Effector memory CD8-positive, alpha-beta T cell (primary cell): ENCODE data around the gene RHO.

Experiments
- ATAC-seq: fragments of 150-1000 bp; cut with Tn5 transposase; replicated peaks from 2 replicates; pipeline ENCODE4 v1.10.0; 2021; ENCODE audit warnings: mild to moderate bottlenecking, moderate library complexity
- DNase-seq, 3 experiments: peaks; one replicate each; pipeline ENCODE4 v3.0.0; 2021
- H3K27ac Mint-ChIP-seq, 2 donors: one replicate each; pipeline ENCODE4 v1.8.0; 2022; ENCODE audit warnings: mild to moderate bottlenecking in 2 of 2, mixed read lengths in 2 of 2, moderate library complexity in 2 of 2
- H3K27me3 Mint-ChIP-seq, 2 donors: one replicate each; pipeline ENCODE4 v1.8.0; 2022; ENCODE audit warnings: mixed read lengths in 2 of 2
- H3K36me3 Mint-ChIP-seq: one replicate; pipeline ENCODE4 v1.8.0; 2022; ENCODE audit warnings: mild to moderate bottlenecking, moderate library complexity, mixed read lengths; ENCODE audit not compliant: insufficient read depth
- H3K4me1 Mint-ChIP-seq, 2 donors: one replicate each; pipeline ENCODE4 v1.8.0; 2022; ENCODE audit warnings: low read depth in 2 of 2, mixed read lengths in 2 of 2
- H3K4me3 Mint-ChIP-seq, 2 donors: one replicate each; pipeline ENCODE4 v1.8.0; 2022; ENCODE audit warnings: mild to moderate bottlenecking in 2 of 2, mixed read lengths in 2 of 2, moderate library complexity in 2 of 2
- H3K9me3 Mint-ChIP-seq, 2 donors: one replicate each; pipeline ENCODE4 v1.8.0; 2022; ENCODE audit warnings: mixed read lengths in 2 of 2

RHO gene

DNA sequence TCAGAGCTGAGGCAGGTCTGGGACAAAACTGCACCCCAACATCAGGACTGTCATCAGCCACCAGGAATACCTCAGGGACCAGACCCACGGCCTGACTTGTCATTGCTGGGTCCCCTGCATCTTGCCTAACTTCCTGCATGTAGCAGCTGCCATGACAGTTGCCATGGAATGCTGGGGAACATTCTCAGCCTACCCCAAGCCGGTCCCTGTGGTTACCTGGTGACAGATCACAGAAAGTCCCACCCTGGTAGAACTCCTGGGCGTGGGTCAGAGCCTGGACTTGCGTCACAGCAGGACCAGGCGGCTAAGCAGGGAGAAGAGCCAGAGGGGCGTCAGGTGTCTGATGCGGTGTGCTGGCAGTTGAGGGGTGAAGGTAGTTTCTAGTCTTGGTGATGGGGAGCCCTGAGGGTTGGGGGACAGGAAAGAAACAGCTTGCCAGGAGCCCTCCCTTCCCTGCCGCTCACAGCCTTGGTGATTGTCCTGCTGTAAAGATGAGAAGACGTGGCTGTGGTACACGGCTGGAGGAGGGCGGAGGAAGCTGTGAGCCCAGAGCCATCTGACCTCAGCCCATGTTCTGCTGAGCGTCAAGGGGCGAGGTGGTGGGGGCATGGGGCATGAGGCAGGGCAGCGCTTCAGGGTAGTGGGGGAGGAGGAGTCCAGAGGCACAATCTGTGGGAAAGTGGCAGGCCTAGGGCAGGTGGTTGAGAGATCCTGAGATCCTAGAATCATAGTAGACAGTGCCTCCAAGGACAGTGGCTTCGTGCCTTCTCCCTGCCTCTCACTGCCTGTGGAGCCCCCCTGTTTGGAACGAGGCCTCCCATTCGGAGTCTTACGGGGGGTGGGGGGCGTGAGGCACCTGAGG is 19.9 kb downstream of the RHO start:
- H3K27me3 Mint-ChIP-seq, result peaks cover 0 to 4% of the 10 kb centered on the region in 2 donors
- ATAC-seq (no peak), DNase-seq (no peak)
- no peaks in the 10 kb centered on the region for H3K36me3 Mint-ChIP-seq
- H3K4me3 Mint-ChIP-seq, result no peak overlapping the region
- peak overlapping the region in 1 of 2 donors; percentile 72 for H3K27ac Mint-ChIP-seq
- peaks cover 18 to 29% of the 10 kb centered on the region in 2 donors for H3K4me1 Mint-ChIP-seq
- H3K9me3 Mint-ChIP-seq, result no peaks in the 10 kb centered on the region

DNA sequence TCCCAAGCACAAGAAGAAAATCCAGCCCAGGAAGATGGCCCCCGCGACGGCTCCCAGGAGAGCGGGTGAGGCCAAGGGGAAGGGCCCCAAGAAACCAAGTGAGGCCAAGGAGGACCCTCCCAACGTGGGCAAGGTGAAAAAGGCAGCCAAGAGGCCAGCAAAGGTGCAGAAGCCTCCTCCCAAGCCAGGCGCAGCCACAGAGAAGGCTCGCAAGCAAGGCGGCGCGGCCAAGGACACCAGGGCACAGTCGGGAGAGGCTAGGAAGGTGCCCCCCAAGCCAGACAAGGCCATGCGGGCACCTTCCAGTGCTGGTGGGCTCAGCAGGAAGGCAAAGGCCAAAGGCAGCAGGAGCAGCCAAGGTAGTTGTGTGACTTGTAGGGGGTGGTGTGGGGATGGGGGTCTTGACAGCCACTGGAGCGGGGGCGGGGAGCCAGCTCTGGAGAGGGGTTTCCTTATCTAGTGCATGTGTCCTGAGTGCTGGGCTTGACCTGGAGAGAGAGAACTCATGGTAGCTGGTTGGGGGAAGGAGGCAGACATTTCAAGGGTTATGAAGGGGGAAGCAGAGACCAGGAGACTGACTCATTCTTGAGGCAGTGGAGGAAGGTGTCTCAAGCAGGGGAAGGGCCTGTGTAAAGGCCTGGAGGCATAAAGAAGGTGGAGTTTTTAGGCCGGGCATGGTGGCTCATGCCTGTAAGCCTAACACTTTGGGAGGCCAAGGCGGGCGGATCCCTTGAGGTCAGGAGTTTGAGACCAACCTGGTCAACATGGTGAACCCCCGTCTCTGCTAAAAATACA is 20.8 kb downstream of the RHO start:
- peaks cover 23 to 30% of the 10 kb centered on the region in 2 donors for H3K4me1 Mint-ChIP-seq
- H3K27ac Mint-ChIP-seq, result peak overlapping the region in 1 of 2 donors; percentile 72
- DNase-seq (no peak), ATAC-seq (no peak)
- no peaks in the 10 kb centered on the region for H3K36me3 Mint-ChIP-seq
- no peak overlapping the region for H3K4me3 Mint-ChIP-seq
- no peaks in the 10 kb centered on the region for H3K9me3 Mint-ChIP-seq
- H3K27me3 Mint-ChIP-seq, result peaks cover 0 to 2% of the 10 kb centered on the region in 2 donors

DNA sequence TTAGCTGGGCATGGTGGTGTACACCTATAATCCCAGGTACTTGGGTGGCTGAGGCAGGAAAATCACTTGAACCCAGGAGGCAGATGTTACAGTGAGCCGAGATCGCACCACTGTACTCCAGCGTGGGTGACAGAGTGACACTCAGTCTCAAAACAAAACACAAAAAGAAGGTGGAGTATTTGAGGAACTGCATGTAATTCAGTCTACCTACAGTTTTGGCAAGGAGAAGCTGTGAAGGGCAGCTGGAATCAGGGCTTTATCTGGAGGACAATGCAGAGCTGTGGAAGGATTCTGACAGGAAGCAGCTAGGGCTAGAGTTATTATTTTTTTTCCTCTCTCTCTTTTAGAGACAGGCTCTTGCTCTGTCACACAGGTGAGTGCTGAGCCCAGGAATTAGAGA is 21.4 kb downstream of the RHO start:
- Mint-ChIP-seq H3K36me3 (no peaks in the 10 kb centered on the region), H3K27ac (peak overlapping the region in 1 of 2 donors; percentile 72), H3K9me3 (no peaks in the 10 kb centered on the region), H3K27me3 (no peaks in the 10 kb centered on the region), H3K4me3 (no peak overlapping the region), H3K4me1 (peaks cover 27 to 36% of the 10 kb centered on the region in 2 donors)
- DNase-seq (no peak), ATAC-seq (no peak)

DNA sequence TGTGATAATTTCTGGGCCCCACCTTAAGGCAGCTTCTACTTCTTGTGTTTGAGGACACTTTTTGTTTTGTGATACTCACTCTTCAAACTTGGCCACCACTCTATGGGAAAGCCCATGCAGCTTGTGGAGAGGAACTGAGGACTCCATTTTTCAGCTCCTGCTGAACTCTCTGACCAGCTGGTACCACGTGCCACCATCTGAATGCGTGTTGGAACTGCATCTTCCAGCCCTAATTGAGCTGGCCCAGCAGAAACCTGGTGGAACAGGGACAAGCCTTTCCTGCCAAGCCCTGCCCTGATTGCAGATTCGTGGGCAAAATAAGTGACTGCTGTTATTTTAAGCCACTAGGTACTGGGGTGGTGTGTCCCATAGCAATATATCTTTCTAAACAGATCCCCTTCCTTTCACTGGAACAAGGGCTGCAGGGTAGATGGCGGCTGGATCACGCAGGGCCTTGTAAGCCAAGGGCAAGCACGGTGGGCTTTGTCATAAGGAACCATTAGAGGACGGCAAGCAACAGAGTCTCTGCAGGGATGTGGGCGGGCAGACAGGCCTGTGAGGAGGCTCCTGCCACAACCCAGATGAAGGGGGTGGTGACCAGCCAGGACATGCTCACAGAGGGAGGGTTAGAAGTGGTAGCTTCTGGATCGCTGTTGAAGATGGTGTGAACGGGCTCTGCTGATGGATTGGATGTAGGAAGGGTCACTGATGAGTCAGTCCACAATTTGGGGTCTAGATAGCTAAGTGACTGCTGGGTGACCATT is 24.0 kb downstream of the RHO start:
- Mint-ChIP-seq H3K27ac (peak overlapping the region; percentile 55 to 78), H3K9me3 (no peaks in the 10 kb centered on the region), H3K4me3 (peak overlapping the region in 1 of 2 donors; percentile 6), H3K36me3 (peaks cover 8% of the 10 kb centered on the region), H3K27me3 (no peaks in the 10 kb centered on the region), H3K4me1 (peaks cover 23 to 38% of the 10 kb centered on the region in 2 donors)
- DNase-seq, result no peak
- ATAC-seq, result no peak

DNA sequence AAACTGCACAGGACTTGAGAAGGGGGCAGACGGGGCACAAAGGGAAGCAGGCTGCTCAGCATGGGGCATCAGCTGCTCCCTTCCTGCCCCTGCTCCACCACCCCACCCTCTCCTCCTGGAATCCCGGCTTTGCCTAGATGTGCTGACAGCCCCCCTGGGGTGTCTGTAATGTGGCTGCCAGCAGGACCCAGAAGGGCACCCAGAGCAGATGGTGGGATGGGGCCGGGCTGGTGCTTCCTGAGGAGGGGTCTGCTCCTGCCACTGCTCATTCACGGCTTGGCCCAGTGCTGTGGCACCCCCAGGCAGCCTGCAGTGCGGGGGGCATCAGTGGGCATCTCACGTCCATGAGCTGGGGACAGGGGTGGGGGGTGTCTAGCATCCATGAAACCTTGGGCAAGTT is 24.7 kb downstream of the RHO start:
- no peaks in the 10 kb centered on the region for H3K9me3 Mint-ChIP-seq
- ATAC-seq, result no peak
- peak overlapping the region; percentile 55 to 78 for H3K27ac Mint-ChIP-seq
- no peak for DNase-seq
- H3K4me1 Mint-ChIP-seq, result peaks cover 29 to 44% of the 10 kb centered on the region in 2 donors
- H3K27me3 Mint-ChIP-seq, result no peaks in the 10 kb centered on the region
- peak overlapping the region in 1 of 2 donors; percentile 54 for H3K4me3 Mint-ChIP-seq
- peaks cover 8% of the 10 kb centered on the region for H3K36me3 Mint-ChIP-seq

DNA sequence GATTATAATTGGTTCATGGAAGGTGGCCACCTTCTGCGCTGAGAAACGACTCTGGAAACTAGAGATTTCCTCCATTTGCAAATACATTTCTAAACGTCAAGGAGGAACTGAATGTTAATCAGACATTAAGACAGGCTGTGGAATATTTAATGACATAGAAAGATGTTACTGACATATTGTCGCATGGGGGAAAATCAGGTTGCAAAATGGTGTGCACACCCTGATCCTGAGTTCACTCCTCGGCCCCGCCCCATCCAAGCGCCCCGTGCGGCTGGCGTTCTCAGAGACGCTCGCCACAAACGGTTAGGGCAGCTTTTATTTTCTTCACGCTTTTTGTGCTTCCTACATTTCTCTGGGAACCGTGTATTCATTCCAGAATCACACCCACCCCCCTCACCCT is 25.3 kb downstream of the RHO start:
- Mint-ChIP-seq H3K4me1 (peaks cover 34 to 44% of the 10 kb centered on the region in 2 donors), H3K4me3 (peak overlapping the region; percentile 40 to 54), H3K36me3 (peaks cover 10% of the 10 kb centered on the region), H3K27me3 (no peaks in the 10 kb centered on the region), H3K27ac (no peak overlapping the region), H3K9me3 (no peaks in the 10 kb centered on the region)
- ATAC-seq (no peak), DNase-seq (no peak)

DNA sequence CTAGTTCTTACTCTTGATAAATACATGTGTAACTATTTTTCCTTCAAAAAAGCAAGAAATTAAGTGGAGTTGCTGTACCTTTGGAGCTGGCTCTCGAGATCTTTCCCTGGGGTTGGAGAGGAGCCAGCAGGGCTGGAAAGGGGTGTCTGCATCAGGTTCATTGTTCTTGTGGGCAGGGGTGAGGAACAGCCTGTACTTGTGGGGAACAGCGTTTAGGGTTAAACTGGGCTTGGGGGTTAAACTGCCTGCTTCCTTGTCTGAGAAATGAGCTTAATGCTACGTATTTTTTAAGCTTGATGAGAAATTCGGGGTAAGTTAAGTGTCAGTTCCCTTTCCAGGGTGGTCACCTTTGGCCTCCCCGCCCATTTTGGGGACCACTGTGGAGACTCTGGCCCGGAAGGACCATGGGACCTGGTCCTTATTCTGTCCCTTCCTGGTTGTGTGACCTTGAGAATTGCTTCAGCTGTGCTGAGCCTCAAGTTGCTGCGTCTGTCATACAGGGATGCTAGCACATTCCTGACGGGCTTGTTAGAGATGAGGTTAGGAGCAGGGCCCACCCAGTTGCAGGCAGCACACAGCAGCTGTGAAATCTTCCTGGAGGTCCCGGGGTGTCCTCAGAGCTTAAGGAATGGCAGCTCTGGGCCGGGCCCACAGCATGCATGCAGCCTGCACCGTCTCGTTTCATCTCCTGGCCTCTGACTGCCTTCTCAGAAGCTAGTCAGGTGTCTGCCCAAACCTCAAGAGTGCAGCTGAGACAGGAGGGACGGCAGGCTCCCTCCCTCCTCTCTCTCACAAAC is 26.1 kb downstream of the RHO start:
- DNase-seq (no peak), ATAC-seq (no peak)
- H3K27me3 Mint-ChIP-seq, result no peaks in the 10 kb centered on the region
- peak overlapping the region in 1 of 2 donors; percentile 81 for H3K27ac Mint-ChIP-seq
- peaks cover 35 to 42% of the 10 kb centered on the region in 2 donors for H3K4me1 Mint-ChIP-seq
- H3K4me3 Mint-ChIP-seq, result peak overlapping the region; percentile 40 to 54
- H3K36me3 Mint-ChIP-seq, result peaks cover 10% of the 10 kb centered on the region
- no peaks in the 10 kb centered on the region for H3K9me3 Mint-ChIP-seq

DNA sequence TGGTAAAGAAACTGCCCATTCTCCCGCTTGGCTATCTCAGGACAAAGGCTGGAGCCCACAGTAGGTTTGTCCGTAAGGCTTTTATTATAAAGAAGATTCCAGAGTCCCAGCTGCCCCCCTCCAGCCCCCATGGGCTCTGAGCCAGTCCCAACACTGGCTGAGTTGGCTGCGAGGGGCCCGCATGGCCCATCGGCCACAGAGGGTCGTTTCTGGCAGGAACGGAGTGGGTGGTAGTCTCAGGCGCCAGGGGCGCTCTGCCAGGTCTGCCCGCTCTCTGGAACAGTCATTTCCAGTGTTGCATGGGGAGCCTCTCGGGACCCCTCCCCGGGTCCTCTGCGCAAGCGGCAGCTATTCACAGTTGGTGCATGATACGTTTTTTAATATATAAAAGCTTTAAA is 26.7 kb downstream of the RHO start:
- DNase-seq (no peak), ATAC-seq (no peak)
- Mint-ChIP-seq H3K36me3 (peaks cover 10% of the 10 kb centered on the region), H3K9me3 (no peaks in the 10 kb centered on the region), H3K4me3 (peak overlapping the region in 1 of 2 donors; percentile 54), H3K27me3 (no peaks in the 10 kb centered on the region), H3K27ac (peak overlapping the region in 1 of 2 donors; percentile 81), H3K4me1 (peaks cover 35 to 41% of the 10 kb centered on the region in 2 donors)

DNA sequence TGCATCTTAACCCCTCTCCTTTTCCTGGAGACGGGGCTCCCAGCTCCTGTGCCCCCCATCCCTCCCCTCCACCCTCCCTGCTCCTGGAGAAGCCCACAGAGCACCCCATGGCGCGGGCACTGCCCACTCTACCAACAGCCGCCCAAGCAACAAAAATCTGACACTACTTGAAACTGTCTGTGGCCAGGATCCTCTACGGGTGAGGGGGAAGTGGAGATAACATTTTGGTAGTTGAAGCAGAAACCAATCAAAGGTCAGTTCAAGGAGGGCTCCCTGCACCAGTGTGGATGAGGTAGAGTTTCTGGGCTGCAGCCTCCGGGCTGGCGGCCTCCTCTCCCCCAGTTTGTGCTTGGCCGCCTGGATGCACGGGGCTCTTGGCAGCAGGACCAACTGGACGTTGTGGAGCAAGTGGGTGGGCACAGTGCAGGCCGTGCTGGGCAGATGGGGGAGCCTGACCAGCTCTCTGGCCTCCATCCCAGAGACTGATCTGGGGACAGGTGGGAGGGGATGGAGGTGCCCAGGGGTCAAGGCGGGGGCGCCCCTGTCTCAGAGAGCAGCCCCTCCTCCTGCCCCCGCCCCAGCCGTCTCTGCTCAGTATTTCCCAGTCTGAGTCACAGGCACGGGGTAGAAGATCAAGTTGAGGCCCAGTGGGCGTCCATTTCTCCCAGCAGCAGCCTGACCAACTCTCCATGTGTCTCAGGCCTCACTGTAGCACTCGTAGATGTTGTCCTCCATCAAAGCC is 27.3 kb downstream of the RHO start:
- ATAC-seq, result no peak
- H3K36me3 Mint-ChIP-seq, result peaks cover 10% of the 10 kb centered on the region
- peaks cover 39 to 45% of the 10 kb centered on the region in 2 donors for H3K4me1 Mint-ChIP-seq
- H3K27me3 Mint-ChIP-seq, result no peaks in the 10 kb centered on the region
- peak overlapping the region in 1 of 2 donors; percentile 44 for H3K27ac Mint-ChIP-seq
- H3K9me3 Mint-ChIP-seq, result no peaks in the 10 kb centered on the region
- no peak for DNase-seq
- no peak overlapping the region for H3K4me3 Mint-ChIP-seq

DNA sequence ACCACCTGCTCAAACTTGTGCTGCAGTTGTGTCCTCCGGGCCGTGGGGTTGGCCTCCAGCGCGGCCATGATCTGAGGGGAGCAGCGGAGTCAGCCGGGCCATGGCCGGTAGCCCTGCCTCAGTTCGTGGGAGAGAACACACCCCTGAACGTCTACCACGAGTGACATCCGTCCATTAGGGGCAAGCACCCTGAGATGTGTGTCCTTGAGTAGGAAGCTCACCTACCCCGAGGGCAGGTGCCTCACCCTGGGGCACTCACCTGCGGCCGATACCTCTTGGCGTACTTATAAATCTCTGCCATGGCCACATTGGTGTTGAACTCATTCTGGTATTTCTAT is 27.9 kb downstream of the RHO start:
- Mint-ChIP-seq H3K27me3 (no peaks in the 10 kb centered on the region), H3K9me3 (no peaks in the 10 kb centered on the region), H3K36me3 (peaks cover 10% of the 10 kb centered on the region), H3K27ac (no peak overlapping the region), H3K4me3 (no peak overlapping the region), H3K4me1 (peaks cover 39 to 45% of the 10 kb centered on the region in 2 donors)
- no peak for DNase-seq
- ATAC-seq, result no peak

DNA sequence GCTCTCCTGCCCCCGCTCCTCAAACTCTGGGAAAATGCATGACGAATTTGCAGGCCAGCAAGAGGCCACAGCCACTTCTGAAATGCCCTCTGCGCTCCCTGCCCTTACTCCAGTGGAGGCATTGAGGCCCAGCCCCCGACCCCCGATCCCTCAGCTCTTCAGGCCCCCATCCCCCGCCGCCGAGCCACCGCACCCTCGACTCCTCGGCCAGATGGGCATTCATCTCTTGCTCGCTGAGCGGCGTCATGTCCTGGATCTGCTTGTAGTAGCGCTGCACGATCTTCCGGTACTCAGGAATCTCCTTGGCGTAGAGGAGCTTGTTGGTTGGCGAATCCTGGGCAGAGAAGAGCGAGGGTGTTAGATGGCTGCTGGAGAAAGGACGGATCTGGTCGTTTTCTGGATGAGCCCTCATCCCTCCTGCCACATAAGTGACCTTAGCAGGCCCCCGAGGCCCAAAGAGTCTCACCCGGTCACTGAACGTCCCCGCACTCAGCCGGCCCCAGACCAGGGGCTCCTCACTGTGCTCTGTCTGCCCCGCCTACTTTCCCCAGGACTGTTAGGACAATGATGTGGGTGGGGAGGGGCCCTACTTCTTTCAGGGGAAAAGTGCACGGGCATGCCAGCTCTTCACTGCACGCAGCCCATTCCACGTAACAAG is 28.6 kb downstream of the RHO start:
- Mint-ChIP-seq H3K27me3 (no peaks in the 10 kb centered on the region), H3K27ac (peak overlapping the region in 1 of 2 donors; percentile 98), H3K9me3 (no peaks in the 10 kb centered on the region), H3K4me1 (peaks cover 34 to 40% of the 10 kb centered on the region in 2 donors), H3K36me3 (peaks cover 10% of the 10 kb centered on the region), H3K4me3 (peak overlapping the region in 1 of 2 donors; percentile 76)
- DNase-seq (no peak), ATAC-seq (no peak)

DNA sequence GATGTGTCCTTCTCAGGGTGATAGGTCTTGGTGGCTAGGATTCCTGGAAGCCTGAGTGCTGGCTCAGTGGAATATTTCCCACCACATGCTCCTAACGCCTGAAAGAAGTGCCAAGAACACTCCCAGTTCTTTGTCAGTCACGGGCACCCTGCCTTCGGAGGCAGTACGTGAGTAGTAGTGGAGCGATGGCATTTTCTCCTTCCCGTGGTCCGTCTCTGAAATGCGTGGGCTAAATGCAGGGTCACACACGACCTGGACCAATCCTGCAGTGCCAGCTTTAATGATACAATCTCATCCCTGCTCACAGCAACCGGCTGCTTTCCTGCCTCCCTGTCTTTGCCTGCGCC is 29.1 kb downstream of the RHO start:
- no peaks in the 10 kb centered on the region for H3K27me3 Mint-ChIP-seq
- DNase-seq (no peak), ATAC-seq (no peak)
- peak overlapping the region; percentile 92 to 98 for H3K27ac Mint-ChIP-seq
- H3K36me3 Mint-ChIP-seq, result peaks cover 10% of the 10 kb centered on the region
- H3K4me3 Mint-ChIP-seq, result peak overlapping the region in 1 of 2 donors; percentile 76
- peaks cover 31 to 39% of the 10 kb centered on the region in 2 donors for H3K4me1 Mint-ChIP-seq
- no peaks in the 10 kb centered on the region for H3K9me3 Mint-ChIP-seq
